ENCODE data around the gene MORN3. TPM values are rescaled to one million over a fixed set of nuclear protein-coding genes. Genes with fewer than 3 reads are reported as not detected.

The MORN3 gene
- total RNA-seq, 1 experiment from 2014 or later, result 0.37 TPM

DNA sequence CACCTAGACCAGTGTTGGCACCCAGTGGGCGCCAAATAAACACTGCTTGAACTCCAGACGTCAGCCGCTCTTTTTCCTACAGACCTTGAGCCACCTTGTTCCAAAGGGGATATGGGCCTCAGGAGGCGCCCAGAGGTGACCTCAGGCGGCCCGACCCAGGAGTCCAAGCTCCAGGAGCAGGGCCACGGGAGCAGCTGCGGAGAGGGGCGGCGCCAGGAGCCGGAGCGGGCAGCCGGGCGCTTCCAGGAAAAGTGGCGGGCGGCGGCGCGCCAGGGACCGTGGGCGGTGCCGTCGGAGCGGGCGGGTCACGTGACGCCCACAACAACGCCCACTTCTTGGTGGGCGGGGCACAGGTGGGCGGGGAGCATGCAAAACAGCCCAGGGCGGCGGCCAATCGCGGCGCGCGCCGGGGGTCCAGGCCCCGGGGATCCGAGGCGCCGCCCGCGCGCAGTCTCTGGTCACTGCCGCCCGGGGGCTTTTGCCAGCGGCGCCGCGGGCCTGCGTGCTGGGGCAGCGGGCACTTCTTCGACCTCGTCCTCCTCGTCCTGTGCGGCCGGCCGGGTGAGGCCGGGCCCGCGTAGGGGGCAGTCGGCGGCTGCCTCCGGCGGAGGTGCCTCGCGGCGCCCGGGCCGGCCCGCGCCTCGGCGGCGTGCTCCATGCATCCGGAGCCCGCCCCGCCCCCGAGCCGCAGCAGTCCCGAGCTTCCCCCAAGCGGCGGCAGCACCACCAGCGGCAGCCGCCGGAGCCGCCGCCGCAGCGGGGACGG, 43.2 kb downstream of the MORN3 start, which contains the start of gene ORAI1 (continued):
- TF ChIP-seq ZBTB21 (CRISPR knock-in tag; IDR thresholded peaks at IDR 0.05; ENCODE audit: borderline replicate concordance), result no peak
- TF ChIP-seq, protein P1, sequence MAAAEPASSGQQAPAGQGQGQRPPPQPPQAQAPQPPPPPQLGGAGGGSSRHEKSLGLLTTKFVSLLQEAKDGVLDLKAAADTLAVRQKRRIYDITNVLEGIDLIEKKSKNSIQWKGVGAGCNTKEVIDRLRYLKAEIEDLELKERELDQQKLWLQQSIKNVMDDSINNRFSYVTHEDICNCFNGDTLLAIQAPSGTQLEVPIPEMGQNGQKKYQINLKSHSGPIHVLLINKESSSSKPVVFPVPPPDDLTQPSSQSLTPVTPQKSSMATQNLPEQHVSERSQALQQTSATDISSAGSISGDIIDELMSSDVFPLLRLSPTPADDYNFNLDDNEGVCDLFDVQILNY (CRISPR knock-in tag; IDR thresholded peaks at IDR 0.05), result peak; percentile 54; the same call in 1 of the 2 replicates
- no peak for TF ChIP-seq EMX1 (CRISPR knock-in tag; IDR thresholded peaks at IDR 0.05)
- TF ChIP-seq, protein P2, sequence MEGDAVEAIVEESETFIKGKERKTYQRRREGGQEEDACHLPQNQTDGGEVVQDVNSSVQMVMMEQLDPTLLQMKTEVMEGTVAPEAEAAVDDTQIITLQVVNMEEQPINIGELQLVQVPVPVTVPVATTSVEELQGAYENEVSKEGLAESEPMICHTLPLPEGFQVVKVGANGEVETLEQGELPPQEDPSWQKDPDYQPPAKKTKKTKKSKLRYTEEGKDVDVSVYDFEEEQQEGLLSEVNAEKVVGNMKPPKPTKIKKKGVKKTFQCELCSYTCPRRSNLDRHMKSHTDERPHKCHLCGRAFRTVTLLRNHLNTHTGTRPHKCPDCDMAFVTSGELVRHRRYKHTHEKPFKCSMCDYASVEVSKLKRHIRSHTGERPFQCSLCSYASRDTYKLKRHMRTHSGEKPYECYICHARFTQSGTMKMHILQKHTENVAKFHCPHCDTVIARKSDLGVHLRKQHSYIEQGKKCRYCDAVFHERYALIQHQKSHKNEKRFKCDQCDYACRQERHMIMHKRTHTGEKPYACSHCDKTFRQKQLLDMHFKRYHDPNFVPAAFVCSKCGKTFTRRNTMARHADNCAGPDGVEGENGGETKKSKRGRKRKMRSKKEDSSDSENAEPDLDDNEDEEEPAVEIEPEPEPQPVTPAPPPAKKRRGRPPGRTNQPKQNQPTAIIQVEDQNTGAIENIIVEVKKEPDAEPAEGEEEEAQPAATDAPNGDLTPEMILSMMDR (IDR thresholded peaks at IDR 0.05), result no peak
- TF ChIP-seq, protein P3, sequence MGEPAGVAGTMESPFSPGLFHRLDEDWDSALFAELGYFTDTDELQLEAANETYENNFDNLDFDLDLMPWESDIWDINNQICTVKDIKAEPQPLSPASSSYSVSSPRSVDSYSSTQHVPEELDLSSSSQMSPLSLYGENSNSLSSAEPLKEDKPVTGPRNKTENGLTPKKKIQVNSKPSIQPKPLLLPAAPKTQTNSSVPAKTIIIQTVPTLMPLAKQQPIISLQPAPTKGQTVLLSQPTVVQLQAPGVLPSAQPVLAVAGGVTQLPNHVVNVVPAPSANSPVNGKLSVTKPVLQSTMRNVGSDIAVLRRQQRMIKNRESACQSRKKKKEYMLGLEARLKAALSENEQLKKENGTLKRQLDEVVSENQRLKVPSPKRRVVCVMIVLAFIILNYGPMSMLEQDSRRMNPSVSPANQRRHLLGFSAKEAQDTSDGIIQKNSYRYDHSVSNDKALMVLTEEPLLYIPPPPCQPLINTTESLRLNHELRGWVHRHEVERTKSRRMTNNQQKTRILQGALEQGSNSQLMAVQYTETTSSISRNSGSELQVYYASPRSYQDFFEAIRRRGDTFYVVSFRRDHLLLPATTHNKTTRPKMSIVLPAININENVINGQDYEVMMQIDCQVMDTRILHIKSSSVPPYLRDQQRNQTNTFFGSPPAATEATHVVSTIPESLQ (CRISPR knock-in tag; IDR thresholded peaks at IDR 0.05), result no peak
- TF ChIP-seq, protein P4, sequence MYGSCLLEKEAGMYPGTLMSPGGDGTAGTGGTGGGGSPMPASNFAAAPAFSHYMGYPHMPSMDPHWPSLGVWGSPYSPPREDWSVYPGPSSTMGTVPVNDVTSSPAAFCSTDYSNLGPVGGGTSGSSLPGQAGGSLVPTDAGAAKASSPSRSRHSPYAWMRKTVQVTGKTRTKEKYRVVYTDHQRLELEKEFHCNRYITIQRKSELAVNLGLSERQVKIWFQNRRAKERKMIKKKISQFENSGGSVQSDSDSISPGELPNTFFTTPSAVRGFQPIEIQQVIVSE (CRISPR knock-in tag; IDR thresholded peaks at IDR 0.05; ENCODE audit: borderline replicate concordance), result no peak
- TF ChIP-seq, protein P5, sequence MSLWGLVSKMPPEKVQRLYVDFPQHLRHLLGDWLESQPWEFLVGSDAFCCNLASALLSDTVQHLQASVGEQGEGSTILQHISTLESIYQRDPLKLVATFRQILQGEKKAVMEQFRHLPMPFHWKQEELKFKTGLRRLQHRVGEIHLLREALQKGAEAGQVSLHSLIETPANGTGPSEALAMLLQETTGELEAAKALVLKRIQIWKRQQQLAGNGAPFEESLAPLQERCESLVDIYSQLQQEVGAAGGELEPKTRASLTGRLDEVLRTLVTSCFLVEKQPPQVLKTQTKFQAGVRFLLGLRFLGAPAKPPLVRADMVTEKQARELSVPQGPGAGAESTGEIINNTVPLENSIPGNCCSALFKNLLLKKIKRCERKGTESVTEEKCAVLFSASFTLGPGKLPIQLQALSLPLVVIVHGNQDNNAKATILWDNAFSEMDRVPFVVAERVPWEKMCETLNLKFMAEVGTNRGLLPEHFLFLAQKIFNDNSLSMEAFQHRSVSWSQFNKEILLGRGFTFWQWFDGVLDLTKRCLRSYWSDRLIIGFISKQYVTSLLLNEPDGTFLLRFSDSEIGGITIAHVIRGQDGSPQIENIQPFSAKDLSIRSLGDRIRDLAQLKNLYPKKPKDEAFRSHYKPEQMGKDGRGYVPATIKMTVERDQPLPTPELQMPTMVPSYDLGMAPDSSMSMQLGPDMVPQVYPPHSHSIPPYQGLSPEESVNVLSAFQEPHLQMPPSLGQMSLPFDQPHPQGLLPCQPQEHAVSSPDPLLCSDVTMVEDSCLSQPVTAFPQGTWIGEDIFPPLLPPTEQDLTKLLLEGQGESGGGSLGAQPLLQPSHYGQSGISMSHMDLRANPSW (CRISPR knock-in tag; conservative IDR thresholded peaks at IDR 0.05; ENCODE audit: low read depth), result no peak
- TF ChIP-seq ELF4 (CRISPR knock-in tag; IDR thresholded peaks at IDR 0.05; ENCODE audit: low read depth), result no peak
- no peak for TF ChIP-seq OVOL2 (CRISPR knock-in tag; IDR thresholded peaks at IDR 0.05; ENCODE audit: borderline replicate concordance)
- TF ChIP-seq FOXP1 (CRISPR knock-in tag; IDR thresholded peaks at IDR 0.05; ENCODE audit: borderline replicate concordance), result no peak
- TF ChIP-seq TEAD1 (CRISPR knock-in tag; IDR thresholded peaks at IDR 0.05), result 0 out of 2 replicates have a peak, but pooled peaks have one; percentile 17
- TF ChIP-seq, protein P6, sequence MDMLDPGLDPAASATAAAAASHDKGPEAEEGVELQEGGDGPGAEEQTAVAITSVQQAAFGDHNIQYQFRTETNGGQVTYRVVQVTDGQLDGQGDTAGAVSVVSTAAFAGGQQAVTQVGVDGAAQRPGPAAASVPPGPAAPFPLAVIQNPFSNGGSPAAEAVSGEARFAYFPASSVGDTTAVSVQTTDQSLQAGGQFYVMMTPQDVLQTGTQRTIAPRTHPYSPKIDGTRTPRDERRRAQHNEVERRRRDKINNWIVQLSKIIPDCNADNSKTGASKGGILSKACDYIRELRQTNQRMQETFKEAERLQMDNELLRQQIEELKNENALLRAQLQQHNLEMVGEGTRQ (CRISPR knock-in tag; IDR thresholded peaks at IDR 0.05), result peak; percentile 99
- TF ChIP-seq RELA (CRISPR knock-in tag; IDR thresholded peaks at IDR 0.05; ENCODE audit: borderline replicate concordance), result no peak
- TF ChIP-seq, protein P7, sequence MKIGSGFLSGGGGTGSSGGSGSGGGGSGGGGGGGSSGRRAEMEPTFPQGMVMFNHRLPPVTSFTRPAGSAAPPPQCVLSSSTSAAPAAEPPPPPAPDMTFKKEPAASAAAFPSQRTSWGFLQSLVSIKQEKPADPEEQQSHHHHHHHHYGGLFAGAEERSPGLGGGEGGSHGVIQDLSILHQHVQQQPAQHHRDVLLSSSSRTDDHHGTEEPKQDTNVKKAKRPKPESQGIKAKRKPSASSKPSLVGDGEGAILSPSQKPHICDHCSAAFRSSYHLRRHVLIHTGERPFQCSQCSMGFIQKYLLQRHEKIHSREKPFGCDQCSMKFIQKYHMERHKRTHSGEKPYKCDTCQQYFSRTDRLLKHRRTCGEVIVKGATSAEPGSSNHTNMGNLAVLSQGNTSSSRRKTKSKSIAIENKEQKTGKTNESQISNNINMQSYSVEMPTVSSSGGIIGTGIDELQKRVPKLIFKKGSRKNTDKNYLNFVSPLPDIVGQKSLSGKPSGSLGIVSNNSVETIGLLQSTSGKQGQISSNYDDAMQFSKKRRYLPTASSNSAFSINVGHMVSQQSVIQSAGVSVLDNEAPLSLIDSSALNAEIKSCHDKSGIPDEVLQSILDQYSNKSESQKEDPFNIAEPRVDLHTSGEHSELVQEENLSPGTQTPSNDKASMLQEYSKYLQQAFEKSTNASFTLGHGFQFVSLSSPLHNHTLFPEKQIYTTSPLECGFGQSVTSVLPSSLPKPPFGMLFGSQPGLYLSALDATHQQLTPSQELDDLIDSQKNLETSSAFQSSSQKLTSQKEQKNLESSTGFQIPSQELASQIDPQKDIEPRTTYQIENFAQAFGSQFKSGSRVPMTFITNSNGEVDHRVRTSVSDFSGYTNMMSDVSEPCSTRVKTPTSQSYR (CRISPR knock-in tag; IDR thresholded peaks at IDR 0.05), result no peak
- TF ChIP-seq ESRRA (CRISPR knock-in tag; IDR thresholded peaks at IDR 0.05; ENCODE audit: borderline replicate concordance), result no peak
- TF ChIP-seq SMAD3 (CRISPR knock-in tag; IDR thresholded peaks at IDR 0.05; ENCODE audit: borderline replicate concordance), result no peak
- no peak for TF ChIP-seq NFYB (CRISPR knock-in tag; conservative IDR thresholded peaks at IDR 0.05; ENCODE audit: low read depth)
- TF ChIP-seq, protein P8, sequence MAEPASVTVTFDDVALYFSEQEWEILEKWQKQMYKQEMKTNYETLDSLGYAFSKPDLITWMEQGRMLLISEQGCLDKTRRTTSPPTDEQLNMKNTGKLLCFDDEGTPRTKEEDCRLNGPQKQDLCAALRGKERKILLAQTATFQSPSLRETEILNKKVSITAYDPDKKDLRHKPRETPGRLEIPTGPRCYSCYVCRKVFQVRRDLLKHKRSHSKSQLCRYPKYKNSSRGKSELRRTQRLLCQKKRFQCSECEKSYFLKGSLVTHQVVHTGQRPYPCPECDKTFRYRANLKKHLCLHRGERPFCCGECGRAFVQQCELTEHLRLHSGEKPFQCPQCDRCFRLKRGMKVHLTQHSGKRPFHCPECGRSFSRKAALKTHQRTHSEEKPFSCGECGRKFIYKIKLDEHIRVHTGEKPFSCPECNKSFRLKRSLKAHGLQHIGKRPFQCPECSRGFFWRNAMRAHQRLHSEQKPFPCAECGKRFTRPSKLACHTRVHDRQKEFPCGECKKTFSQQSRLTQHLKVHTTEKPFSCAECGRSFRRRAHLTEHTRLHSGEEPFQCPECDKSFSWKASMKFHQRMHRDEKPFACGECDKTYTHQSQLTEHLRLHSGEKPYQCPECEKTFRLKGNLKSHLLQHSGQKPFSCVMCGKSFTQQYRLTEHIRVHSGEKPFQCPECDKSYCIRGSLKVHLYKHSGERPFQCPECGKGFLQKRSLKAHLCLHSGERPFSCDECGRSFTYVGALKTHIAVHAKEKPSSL (CRISPR knock-in tag; conservative IDR thresholded peaks at IDR 0.05), result no peak
- no peak for TF ChIP-seq NR3C1 (CRISPR knock-in tag; conservative IDR thresholded peaks at IDR 0.05; ENCODE audit: low read depth)

All from WTC11 (cell line).